NOMO-1 treated with DMSO at 0.1 percent for 48 hours (cell line): ENCODE results near the gene CPO.
"Not testable (repeated sequence)": the region's sequence is repeated elsewhere in the genome, so short reads cannot be mapped to it uniquely, and the experiment has no call there.

Experiments
- DNase-seq: peaks from one replicate; lab custom pipeline; 2025; ENCODE audit not compliant: unreplicated experiment; lab: John Stamatoyannopoulos, UW

Gene CPO

GRCh38 chr2:206939340-206939739, at the start of gene CPO:
CPO (plus strand) TSS chr2:206939518; CDS start chr2:206939600, 82 bp downstream.
- no peak for DNase-seq

- no peak for DNase-seq
Measured at GRCh38 chr2:206890179-206890578, 49.1 kb upstream of the CPO start.

GRCh38 chr2:206890926-206891325, 48.4 kb upstream of the CPO start:
- DNase-seq, result no peak

- DNase-seq, result peak; percentile 37
Measured at GRCh38 chr2:206915121-206915520, 24.2 kb upstream of the CPO start.

GRCh38 chr2:206918263-206918662, 21.1 kb upstream of the CPO start:
- no peak for DNase-seq

- no peak for DNase-seq
Measured at GRCh38 chr2:206920310-206920709, 19.0 kb upstream of the CPO start.

GRCh38 chr2:206920951-206921350, 18.4 kb upstream of the CPO start:
- no peak for DNase-seq

GRCh38 chr2:206921529-206921928, 17.8 kb upstream of the CPO start:
- DNase-seq, result no peak

GRCh38 chr2:206935991-206936842, 3.1 kb upstream of the CPO start:
- no peak for DNase-seq

GRCh38 chr2:206936843-206937230, 2.5 kb upstream of the CPO start:
- DNase-seq, result no peak

GRCh38 chr2:206937555-206937954, 1.8 kb upstream of the CPO start:
- peak; percentile 2 for DNase-seq

GRCh38 chr2:206940546-206940945, 1.2 kb downstream of the CPO start:
- DNase-seq, result no peak

GRCh38 chr2:206942592-206943478, 3.5 kb downstream of the CPO start:
- DNase-seq, result no peak

- DNase-seq, result not testable (repeated sequence)
Measured at GRCh38 chr2:206953404-206953803, 14.1 kb downstream of the CPO start.

- DNase-seq, result no peak
Measured at GRCh38 chr2:206955253-206955652, 15.9 kb downstream of the CPO start.

- DNase-seq, result peak; percentile 81
Measured at GRCh38 chr2:206958261-206958660, 18.9 kb downstream of the CPO start.

GRCh38 chr2:206962966-206963365, 23.6 kb downstream of the CPO start:
- no peak for DNase-seq

GRCh38 chr2:206968134-206969086, 29.1 kb downstream of the CPO start:
- DNase-seq, result no peak

- DNase-seq, result no peak
Measured at GRCh38 chr2:206969192-206969591, 29.9 kb downstream of the CPO start.

GRCh38 chr2:206970589-206971360, 31.5 kb downstream of the CPO start:
- DNase-seq, result peak; percentile 36
